ENCODE data around the gene SH3GL2.
"Not testable (repeated sequence)": the region's sequence is repeated elsewhere in the genome, so short reads cannot be mapped to it uniquely, and the experiment has no call there.

SH3GL2 gene

DNA sequence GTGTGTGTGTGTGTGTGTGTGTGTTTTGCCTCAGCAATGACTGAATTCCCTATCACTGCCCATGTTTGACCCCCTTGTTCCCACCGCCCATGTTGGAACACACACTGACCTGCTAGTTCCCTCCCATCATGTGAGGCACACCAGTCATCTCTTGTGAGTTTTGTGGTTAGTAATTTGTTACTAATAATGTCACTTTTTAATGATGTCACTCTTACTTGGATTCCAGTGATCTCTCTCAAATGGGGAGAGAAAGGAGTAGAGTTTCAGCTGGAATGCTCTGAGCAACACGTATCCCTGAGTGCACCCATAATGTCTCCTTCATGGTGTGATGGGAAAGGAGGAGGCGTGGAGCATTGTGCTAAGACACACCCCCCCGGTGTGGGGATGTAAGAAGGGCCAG is 172.6 kb downstream of the SH3GL2 start:
- H3K4me3 ChIP-seq (replicated peaks; ENCODE audit: low read depth, low read length), result no peak overlapping the region
- TF ChIP-seq, protein P1, sequence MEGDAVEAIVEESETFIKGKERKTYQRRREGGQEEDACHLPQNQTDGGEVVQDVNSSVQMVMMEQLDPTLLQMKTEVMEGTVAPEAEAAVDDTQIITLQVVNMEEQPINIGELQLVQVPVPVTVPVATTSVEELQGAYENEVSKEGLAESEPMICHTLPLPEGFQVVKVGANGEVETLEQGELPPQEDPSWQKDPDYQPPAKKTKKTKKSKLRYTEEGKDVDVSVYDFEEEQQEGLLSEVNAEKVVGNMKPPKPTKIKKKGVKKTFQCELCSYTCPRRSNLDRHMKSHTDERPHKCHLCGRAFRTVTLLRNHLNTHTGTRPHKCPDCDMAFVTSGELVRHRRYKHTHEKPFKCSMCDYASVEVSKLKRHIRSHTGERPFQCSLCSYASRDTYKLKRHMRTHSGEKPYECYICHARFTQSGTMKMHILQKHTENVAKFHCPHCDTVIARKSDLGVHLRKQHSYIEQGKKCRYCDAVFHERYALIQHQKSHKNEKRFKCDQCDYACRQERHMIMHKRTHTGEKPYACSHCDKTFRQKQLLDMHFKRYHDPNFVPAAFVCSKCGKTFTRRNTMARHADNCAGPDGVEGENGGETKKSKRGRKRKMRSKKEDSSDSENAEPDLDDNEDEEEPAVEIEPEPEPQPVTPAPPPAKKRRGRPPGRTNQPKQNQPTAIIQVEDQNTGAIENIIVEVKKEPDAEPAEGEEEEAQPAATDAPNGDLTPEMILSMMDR (IDR thresholded peaks at IDR 0.05; ENCODE audit: low read depth, low read length, missing control alignments), result no peak
- DNase-seq (ENCODE audit: extremely low read depth, low read depth), result no peak

DNA sequence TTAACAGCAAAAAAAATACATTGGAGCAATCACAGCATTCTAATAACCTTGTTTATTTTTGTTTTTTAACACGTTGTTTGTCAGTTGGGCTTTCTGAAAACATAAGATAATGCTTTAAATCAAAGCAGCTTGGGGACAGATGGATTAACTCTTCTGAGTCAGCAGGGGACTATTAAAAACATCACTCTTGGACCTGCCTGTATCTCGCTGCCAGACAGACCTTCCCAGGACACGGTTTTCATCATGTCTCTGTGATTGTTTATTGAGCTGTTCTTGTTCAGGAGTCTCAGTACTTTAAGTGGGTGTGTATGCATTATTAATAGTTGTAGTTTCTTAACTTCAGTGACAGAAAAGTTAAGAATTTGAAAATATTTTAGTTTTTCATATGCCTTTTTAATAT is 173.2 kb downstream of the SH3GL2 start:
- H3K4me3 ChIP-seq (replicated peaks; ENCODE audit: low read depth, low read length), result no peak overlapping the region
- TF ChIP-seq, protein P1 (IDR thresholded peaks at IDR 0.05; ENCODE audit: low read depth, low read length, missing control alignments), result no peak
- no peak for DNase-seq (ENCODE audit: extremely low read depth, low read depth)

DNA sequence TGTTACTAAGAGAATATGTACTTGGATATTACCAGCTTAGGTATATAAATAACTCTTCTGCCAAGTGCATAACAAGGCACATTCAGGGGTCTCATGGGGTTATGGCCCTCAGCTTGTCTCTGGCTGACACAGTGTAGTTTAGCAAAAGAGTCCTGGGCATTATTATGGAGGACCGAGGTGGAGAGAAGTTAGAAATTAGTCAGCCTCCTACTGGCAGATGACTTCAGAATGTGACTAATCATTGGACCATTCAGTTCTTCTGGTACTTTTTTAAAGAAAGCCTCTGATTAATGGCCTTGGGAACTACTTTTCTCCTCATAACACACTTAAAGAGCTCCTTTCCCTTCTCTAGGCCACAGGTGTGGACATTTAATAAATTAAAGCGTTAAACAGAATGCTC is 178.9 kb downstream of the SH3GL2 start:
- no peak overlapping the region for H3K4me3 ChIP-seq (replicated peaks; ENCODE audit: low read depth, low read length)
- no peak for DNase-seq (ENCODE audit: extremely low read depth, low read depth)
- TF ChIP-seq, protein P1 (IDR thresholded peaks at IDR 0.05; ENCODE audit: low read depth, low read length, missing control alignments), result no peak

DNA sequence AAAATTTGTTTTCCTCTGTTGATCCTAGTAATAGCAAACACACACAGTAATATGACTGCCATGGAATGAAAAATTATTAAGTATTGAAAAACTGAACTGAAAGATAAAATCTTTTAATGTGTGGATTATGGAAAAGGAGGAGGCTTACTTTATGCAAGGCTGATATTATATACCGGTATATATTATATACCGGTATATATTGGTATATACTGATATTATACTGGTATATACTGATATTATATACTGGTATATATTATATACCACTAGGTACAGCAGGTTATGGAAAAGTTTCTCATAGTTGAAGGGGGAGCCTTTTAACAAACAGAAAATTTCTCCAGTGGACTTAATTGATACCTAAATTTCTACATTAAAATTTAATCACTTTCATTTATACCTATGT is 181.4 kb downstream of the SH3GL2 start:
- no peak overlapping the region for H3K4me3 ChIP-seq (replicated peaks; ENCODE audit: low read depth, low read length)
- TF ChIP-seq, protein P1 (IDR thresholded peaks at IDR 0.05; ENCODE audit: low read depth, low read length, missing control alignments), result no peak
- no peak for DNase-seq (ENCODE audit: extremely low read depth, low read depth)

DNA sequence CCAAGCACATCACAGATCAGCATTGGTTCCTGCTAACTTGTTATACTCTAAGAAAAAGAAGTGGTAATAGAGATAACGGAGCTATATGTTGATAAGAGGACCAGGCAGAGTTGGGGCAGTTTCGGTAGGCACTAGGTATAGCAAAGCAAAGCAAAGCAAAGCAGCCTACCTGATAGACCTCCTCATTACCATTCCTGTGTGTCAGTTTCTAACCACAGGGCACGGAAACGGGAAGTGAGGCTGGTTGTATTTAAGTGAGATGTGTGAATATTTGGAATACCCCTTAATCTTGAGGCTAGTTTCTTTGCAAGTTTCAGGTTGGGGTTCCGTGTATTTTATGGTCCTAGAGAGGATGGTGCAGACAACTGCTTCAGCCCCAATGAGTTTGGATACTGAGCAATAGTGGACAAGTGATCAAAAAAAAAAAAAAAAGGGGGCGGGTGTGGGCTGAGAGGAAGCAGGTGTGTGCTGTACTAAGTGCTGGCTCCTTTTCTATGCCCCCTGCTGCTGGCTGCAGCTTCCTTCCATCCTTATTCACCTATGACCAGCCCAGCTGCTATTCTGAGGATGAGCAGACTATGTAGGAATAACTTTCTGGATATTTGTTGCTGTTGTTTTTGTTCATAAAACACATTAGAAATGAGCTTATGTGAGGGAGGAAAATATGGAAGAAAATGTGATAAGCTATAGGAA is 183.3 kb downstream of the SH3GL2 start:
- TF ChIP-seq, protein P1 (IDR thresholded peaks at IDR 0.05; ENCODE audit: low read depth, low read length, missing control alignments), result no peak
- DNase-seq (ENCODE audit: extremely low read depth, low read depth), result no peak
- H3K4me3 ChIP-seq (replicated peaks; ENCODE audit: low read depth, low read length), result no peak overlapping the region

DNA sequence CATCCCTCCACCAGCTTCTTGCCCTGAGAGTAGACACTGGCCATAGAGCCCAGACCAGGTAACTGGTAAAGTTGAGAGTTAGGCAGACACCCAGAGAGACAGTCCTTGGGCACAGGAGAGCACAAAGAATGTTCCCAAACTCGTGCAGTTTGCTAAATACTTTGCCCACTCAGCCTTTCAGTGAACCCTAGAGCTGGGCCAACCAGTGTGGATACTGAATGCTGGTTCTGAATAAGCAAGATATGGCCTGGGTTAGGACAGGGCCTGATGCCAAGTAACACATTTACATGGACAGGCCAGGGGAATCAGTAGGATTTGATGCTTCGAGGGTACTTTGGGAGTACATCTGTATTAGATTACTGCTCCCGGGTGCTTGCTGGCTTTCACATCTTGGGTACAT is 185.4 kb downstream of the SH3GL2 start:
- TF ChIP-seq, protein P1 (IDR thresholded peaks at IDR 0.05; ENCODE audit: low read depth, low read length, missing control alignments), result no peak
- no peak overlapping the region for H3K4me3 ChIP-seq (replicated peaks; ENCODE audit: low read depth, low read length)
- no peak for DNase-seq (ENCODE audit: extremely low read depth, low read depth)

DNA sequence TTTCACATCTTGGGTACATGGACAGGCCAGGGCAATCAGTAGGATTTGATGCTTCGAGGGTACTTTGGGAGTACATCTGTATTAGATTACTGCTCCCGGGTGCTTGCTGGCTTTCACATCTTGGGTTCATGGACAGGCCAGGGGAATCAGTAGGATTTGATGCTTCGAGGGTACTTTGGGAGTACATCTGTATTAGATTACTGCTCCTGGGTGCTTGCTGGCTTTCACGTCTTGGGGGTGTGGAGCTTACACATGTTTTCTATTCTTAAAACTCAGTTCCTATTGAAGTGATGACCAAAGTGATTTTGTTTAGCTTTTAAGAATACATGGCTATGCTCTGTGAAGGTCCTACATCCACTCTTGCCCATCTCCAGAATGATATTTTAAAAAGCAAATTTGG is 186.3 kb downstream of the SH3GL2 start:
- H3K4me3 ChIP-seq (replicated peaks; ENCODE audit: low read depth, low read length), result not testable (repeated sequence)
- peak; percentile 31 for DNase-seq (ENCODE audit: extremely low read depth, low read depth)

All from HFF-Myc (cell line).